ENCODE measurements around the gene LPP. TPM values are rescaled to one million over a fixed set of nuclear protein-coding genes. Genes with fewer than 3 reads are reported as not detected.

LPP gene
- total and polyA plus RNA-seq, 2 donors from 2014 or later = 6.7 to 233 TPM

GRCh38 chr3:188845514-188845913 is 691.6 kb downstream of the LPP start:
- DNase-seq (no peak), FAIRE-seq (no peak)
- Histone ChIP-seq H3K27me3 (ENCODE audit: control insufficient read depth, insufficient read depth, low read length) (no peaks in the 10 kb centered on the region), H3K4me3 (ENCODE audit: low read length in 3 of 3) (no peak overlapping the region), H3K9ac (ENCODE audit: low read length in 3 of 3) (no peak overlapping the region), H3K4me1 (ENCODE audit: control insufficient read depth in 2 of 3, insufficient read depth in 2 of 3, low read depth in 1 of 3, low read length in 3 of 3) (no peaks in the 10 kb centered on the region), H3K9me3 (ENCODE audit: control insufficient read depth in 2 of 3, insufficient read depth in 1 of 3, low read length in 3 of 3) (no peaks in the 10 kb centered on the region), H3K36me3 (ENCODE audit: control insufficient read depth in 2 of 3, insufficient read depth in 3 of 3, low read length in 3 of 3) (no peaks in the 10 kb centered on the region), H3K27ac (ENCODE audit: low read depth in 2 of 2, low read length in 2 of 2) (no peak overlapping the region)
- intact Hi-C loops (cut with DNase I) = no loop called here
- TF ChIP-seq, protein P1, sequence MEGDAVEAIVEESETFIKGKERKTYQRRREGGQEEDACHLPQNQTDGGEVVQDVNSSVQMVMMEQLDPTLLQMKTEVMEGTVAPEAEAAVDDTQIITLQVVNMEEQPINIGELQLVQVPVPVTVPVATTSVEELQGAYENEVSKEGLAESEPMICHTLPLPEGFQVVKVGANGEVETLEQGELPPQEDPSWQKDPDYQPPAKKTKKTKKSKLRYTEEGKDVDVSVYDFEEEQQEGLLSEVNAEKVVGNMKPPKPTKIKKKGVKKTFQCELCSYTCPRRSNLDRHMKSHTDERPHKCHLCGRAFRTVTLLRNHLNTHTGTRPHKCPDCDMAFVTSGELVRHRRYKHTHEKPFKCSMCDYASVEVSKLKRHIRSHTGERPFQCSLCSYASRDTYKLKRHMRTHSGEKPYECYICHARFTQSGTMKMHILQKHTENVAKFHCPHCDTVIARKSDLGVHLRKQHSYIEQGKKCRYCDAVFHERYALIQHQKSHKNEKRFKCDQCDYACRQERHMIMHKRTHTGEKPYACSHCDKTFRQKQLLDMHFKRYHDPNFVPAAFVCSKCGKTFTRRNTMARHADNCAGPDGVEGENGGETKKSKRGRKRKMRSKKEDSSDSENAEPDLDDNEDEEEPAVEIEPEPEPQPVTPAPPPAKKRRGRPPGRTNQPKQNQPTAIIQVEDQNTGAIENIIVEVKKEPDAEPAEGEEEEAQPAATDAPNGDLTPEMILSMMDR (IDR thresholded peaks at IDR 0.05; ENCODE audit: borderline replicate concordance, extremely low read depth, insufficient read depth) = no peak

GRCh38 chr3:188848947-188849346 is 695.0 kb downstream of the LPP start:
- no peaks in the 10 kb centered on the region for H3K9me3 ChIP-seq (ENCODE audit: control insufficient read depth in 2 of 3, insufficient read depth in 1 of 3, low read length in 3 of 3)
- no peak overlapping the region for H3K27ac ChIP-seq (ENCODE audit: low read depth in 2 of 2, low read length in 2 of 2)
- no peaks in the 10 kb centered on the region for H3K27me3 ChIP-seq (ENCODE audit: control insufficient read depth, insufficient read depth, low read length)
- TF ChIP-seq, protein P1 (IDR thresholded peaks at IDR 0.05; ENCODE audit: borderline replicate concordance, extremely low read depth, insufficient read depth) = no peak
- no peaks in the 10 kb centered on the region for H3K36me3 ChIP-seq (ENCODE audit: control insufficient read depth in 2 of 3, insufficient read depth in 3 of 3, low read length in 3 of 3)
- no peak for DNase-seq
- H3K9ac ChIP-seq (ENCODE audit: low read length in 3 of 3) = no peak overlapping the region
- intact Hi-C loops (cut with DNase I) = no loop called here
- FAIRE-seq = no peak
- no peaks in the 10 kb centered on the region for H3K4me1 ChIP-seq (ENCODE audit: control insufficient read depth in 2 of 3, insufficient read depth in 2 of 3, low read depth in 1 of 3, low read length in 3 of 3)
- H3K4me3 ChIP-seq (ENCODE audit: low read length in 3 of 3) = no peak overlapping the region

DNA sequence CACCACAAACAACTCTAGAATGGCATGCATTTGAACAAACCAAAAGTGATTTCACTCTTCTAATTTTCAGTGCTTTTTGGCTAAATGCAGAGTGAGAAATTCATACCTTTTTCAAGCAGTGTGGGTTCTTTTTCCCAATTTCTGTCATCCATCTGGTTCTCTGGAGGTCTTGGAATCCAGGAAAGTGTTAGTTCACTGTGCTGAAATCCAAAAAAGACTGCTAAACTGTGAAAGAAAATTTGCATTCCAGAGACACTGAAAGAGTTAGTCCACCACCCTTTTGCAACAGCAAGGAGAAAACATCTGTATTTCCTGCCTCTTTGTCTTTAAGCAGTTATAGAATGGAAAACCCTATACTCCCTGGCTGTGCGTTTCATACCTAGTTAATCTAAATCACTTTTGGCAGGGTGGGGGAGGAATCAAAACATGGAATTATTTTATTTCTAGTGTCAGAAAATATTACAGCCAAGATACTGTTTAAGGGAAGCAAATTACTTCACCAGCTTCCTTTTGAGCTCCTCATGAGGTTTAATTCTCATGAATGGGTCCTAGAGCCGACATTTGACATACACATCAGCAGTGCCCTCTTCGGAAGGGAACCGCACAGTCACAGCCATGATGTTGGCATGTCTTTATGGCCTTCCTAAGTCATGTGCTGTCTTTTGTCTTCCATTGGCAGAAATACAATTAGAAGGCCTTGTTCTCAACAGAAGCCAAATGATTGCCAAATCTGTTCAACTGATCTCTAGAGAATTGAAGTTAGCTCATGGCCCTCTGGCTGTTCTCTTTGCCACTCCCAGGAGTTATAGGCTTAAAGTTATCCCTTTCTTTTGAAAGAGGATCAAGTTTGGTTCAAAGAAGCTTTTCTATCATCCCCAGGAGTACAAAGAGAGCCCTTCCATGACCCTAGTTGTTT is 700.2 kb downstream of the LPP start:
- FAIRE-seq = no peak
- intact Hi-C loops (cut with DNase I) = no loop called here

More for the DNA sequence above, 700.2 kb downstream of the LPP start:
- no peak overlapping the region for H3K4me3 ChIP-seq (ENCODE audit: low read length in 3 of 3)
- TF ChIP-seq, protein P1 (IDR thresholded peaks at IDR 0.05; ENCODE audit: borderline replicate concordance, extremely low read depth, insufficient read depth) = no peak
- H3K9me3 ChIP-seq (ENCODE audit: control insufficient read depth in 2 of 3, insufficient read depth in 1 of 3, low read length in 3 of 3) = no peaks in the 10 kb centered on the region
- no peaks in the 10 kb centered on the region for H3K36me3 ChIP-seq (ENCODE audit: control insufficient read depth in 2 of 3, insufficient read depth in 3 of 3, low read length in 3 of 3)
- no peak overlapping the region for H3K9ac ChIP-seq (ENCODE audit: low read length in 3 of 3)
- no peaks in the 10 kb centered on the region for H3K27me3 ChIP-seq (ENCODE audit: control insufficient read depth, insufficient read depth, low read length)
- no peaks in the 10 kb centered on the region for H3K4me1 ChIP-seq (ENCODE audit: control insufficient read depth in 2 of 3, insufficient read depth in 2 of 3, low read depth in 1 of 3, low read length in 3 of 3)
- no peak overlapping the region for H3K27ac ChIP-seq (ENCODE audit: low read depth in 2 of 2, low read length in 2 of 2)
- DNase-seq = no peak

Measured in kidney (tissue), 14 donors.